ENCODE measurements around the gene ZNF225.

GRCh38 chr19:44164673-44165512 is 51.7 kb downstream of the ZNF225 start, which contains the start of gene ZNF226:
- TF ChIP-seq CTCF (IDR thresholded peaks at IDR 0.05): no peak
- TF ChIP-seq POLR2A (IDR thresholded peaks at IDR 0.05; ENCODE audit: low read depth): no peak
- peak; percentile 72 to 95 for TF ChIP-seq POLR2AphosphoS5 (IDR thresholded peaks at IDR 0.05)
- no peak for TF ChIP-seq EP300 (IDR thresholded peaks at IDR 0.05)

Data from esophagus muscularis mucosa (tissue), 4 donors.